ENCODE results near the gene TEX48.

The TEX48 gene

DNA sequence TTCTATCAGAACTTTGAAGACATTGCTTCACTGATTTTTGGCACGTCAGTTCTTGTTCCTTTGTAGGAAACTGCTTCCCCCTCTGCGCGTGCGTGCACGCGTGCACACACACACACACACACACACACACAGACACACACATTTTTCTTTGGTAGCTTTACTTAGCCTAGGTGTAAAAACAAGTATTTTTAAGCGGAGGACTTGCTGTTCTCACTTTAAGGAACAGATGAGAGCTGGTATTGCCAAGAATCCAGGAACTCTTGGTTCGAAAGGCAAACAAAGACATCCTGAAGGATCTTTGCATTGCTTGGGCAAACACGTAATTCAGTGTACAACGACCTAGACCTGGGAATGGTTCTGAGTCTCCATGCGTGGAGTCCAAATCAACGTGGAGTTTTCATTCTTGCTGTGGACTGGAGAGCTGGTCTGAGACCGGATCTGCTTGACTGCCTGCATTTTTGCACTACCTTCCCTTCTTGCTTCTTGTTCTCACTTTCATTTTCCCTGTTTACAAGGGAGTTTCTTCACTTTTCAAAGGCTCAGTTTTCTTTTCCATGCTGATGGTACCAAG, 62.7 kb downstream of the TEX48 start:
- peak; percentile 54 for DNase-seq

DNA sequence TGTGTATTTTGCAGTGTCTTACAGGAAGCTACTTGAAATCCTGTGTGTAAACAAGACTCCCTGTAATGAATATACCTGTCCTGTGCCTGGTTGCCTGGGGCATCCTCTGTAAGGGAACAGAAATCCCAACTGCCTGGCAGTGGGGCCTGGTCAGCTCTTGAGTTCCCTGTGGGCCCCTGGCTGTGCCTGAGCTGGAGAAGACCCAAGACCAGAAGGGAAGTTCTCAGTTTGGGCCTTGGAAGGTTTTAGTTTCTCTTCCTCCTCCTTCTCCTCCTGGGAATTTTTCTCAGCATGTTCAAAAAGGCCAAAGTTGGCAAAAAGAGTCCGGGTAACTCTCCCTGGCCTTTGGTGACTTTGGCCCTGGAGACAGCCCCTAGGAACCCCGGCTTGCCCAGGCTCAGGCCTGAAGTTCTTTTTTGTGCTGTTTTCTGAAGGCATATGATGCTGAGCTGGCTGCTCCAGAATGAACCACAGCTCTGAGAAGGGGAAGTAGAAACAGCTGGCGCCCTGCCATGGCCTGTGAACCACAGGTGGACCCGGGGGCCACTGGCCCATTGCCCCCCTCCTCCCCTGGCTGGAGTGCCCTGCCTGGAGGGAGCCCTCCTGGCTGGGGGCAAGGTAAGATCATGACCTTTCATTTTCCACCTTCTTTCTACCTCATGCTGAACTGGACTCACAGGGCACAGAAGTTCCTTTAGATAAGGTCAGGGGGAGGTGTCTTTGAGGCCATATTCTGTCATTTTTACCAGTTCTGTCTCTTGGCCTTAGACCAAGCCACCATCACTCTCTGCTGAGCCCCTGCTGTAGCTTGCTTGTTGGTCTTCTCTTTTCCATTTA, 65.1 kb downstream of the TEX48 start:
- no peak for DNase-seq

All from kidney glomerular epithelial cell (primary cell).